Measurements from ENCODE around the gene DIP2B.
A peak's percentile ranks its signal among the peaks of the same experiment; 100 is the strongest.
"Not testable (repeated sequence)": the region's sequence is repeated elsewhere in the genome, so short reads cannot be mapped to it uniquely, and the experiment has no call there.

Gene DIP2B

GRCh38 chr12:50504798-50505674 lies at the start of gene DIP2B:
DIP2B (plus strand) TSS chr12:50504985; CDS start chr12:50505141, 156 bp downstream.
- peak; percentile 98 for DNase-seq

GRCh38 chr12:50458606-50459005 lies 46.2 kb upstream of the DIP2B start:
- DNase-seq: no peak

GRCh38 chr12:50467439-50467838 lies 37.3 kb upstream of the DIP2B start:
- no peak for DNase-seq

GRCh38 chr12:50477241-50477832 lies 27.4 kb upstream of the DIP2B start:
- no peak for DNase-seq

- DNase-seq: no peak
Measured at GRCh38 chr12:50482571-50482970, 22.2 kb upstream of the DIP2B start.

GRCh38 chr12:50483488-50483887 lies 21.3 kb upstream of the DIP2B start:
- DNase-seq: no peak

GRCh38 chr12:50488801-50489200 lies 16.0 kb upstream of the DIP2B start:
- DNase-seq: no peak

GRCh38 chr12:50498119-50498518 lies 6.7 kb upstream of the DIP2B start:
- DNase-seq: not testable (repeated sequence)

- DNase-seq: peak; percentile 37
Measured at GRCh38 chr12:50505675-50506530, 1.1 kb downstream of the DIP2B start.

GRCh38 chr12:50506753-50507473 lies 2.1 kb downstream of the DIP2B start:
- DNase-seq: no peak

- no peak for DNase-seq
Measured at GRCh38 chr12:50507474-50507838, 2.7 kb downstream of the DIP2B start.

GRCh38 chr12:50507930-50508329 lies 3.1 kb downstream of the DIP2B start:
- peak; percentile 66 for DNase-seq

- no peak for DNase-seq
Measured at GRCh38 chr12:50508414-50508813, 3.6 kb downstream of the DIP2B start.

GRCh38 chr12:50508970-50509663 lies 4.3 kb downstream of the DIP2B start:
- DNase-seq: no peak

- peak; percentile 52 for DNase-seq
Measured at GRCh38 chr12:50514526-50515276, 9.9 kb downstream of the DIP2B start.

GRCh38 chr12:50515587-50515986 lies 10.8 kb downstream of the DIP2B start:
- DNase-seq: no peak

GRCh38 chr12:50517421-50518048 lies 12.8 kb downstream of the DIP2B start:
- DNase-seq: no peak

- no peak for DNase-seq
Measured at GRCh38 chr12:50518090-50518489, 13.3 kb downstream of the DIP2B start.

- DNase-seq: no peak
Measured at GRCh38 chr12:50519353-50519752, 14.6 kb downstream of the DIP2B start.

GRCh38 chr12:50520416-50521207 lies 15.8 kb downstream of the DIP2B start:
- DNase-seq: no peak

All from CD4-positive, alpha-beta T cell treated with Interleukin-17A for 4 hours (primary cell).